Astrocyte (in vitro differentiated cells and primary cell): Measurements from ENCODE around the gene OLFML2B.

ENCODE experiments used
- EZH2 ChIP-seq: IDR thresholded peaks from 2 replicates; pipeline ENCODE4 v1.6.1; 2012; ENCODE audit warnings: mild to moderate bottlenecking, low read length, inconsistent platforms; ENCODE audit not compliant: insufficient read depth
- TF ChIP-seq, protein P1 (sequence below): IDR thresholded peaks from 2 replicates; pipeline ENCODE4 v1.5.1; 2011; ENCODE audit warnings: low read depth, mild to moderate bottlenecking, inconsistent platforms, low read length, moderate library complexity; ENCODE audit not compliant: insufficient read depth

DNA sequence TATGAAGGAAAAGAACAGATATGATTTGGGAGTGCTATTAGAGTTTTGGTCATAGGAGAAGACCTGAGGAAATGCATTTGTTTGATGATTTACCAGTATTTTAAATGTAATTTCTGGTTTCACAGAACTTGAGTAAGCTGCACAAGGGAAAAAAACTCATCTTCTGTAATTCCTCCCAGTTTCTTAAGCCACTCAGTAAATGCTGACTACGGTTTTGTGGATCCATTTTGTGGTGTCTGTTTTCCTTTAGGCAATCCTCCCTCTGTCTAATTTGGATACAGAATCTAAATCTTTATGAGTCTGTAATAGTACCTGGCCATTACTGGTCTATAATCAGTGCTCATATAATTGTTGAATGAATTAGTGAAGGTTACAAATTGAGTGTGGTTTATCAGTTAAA is 72.0 kb downstream of the OLFML2B start:
- TF ChIP-seq, protein P1, sequence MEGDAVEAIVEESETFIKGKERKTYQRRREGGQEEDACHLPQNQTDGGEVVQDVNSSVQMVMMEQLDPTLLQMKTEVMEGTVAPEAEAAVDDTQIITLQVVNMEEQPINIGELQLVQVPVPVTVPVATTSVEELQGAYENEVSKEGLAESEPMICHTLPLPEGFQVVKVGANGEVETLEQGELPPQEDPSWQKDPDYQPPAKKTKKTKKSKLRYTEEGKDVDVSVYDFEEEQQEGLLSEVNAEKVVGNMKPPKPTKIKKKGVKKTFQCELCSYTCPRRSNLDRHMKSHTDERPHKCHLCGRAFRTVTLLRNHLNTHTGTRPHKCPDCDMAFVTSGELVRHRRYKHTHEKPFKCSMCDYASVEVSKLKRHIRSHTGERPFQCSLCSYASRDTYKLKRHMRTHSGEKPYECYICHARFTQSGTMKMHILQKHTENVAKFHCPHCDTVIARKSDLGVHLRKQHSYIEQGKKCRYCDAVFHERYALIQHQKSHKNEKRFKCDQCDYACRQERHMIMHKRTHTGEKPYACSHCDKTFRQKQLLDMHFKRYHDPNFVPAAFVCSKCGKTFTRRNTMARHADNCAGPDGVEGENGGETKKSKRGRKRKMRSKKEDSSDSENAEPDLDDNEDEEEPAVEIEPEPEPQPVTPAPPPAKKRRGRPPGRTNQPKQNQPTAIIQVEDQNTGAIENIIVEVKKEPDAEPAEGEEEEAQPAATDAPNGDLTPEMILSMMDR = no peak
- TF ChIP-seq EZH2 = no peak
